Lower lobe of right lung (tissue), 2 donors: ENCODE results near the gene YWHAE. TPM values are rescaled to one million over a fixed set of nuclear protein-coding genes. Genes with fewer than 3 reads are reported as not detected.
A peak's percentile ranks its signal among the peaks of the same experiment; 100 is the strongest.
"Not testable (repeated sequence)": the region's sequence is repeated elsewhere in the genome, so short reads cannot be mapped to it uniquely, and the experiment has no call there.

Experiments
- ATAC-seq, 2 donors: fragments of 200-7000 bp; cut with Tn5 transposase; one replicate each; pipeline ENCODE4 v1.9.1; 2020 to 2022; ENCODE audit warnings: mild to moderate bottlenecking in 2 of 2, moderate library complexity in 2 of 2
- DNase-seq: peaks from one replicate; pipeline ENCODE4 v3.0.0-alpha.2; 2020
- H3K27ac ChIP-seq: fragments of 200-600 bp; one replicate; pipeline ENCODE4 v1.8.0; 2022
- H3K27me3 ChIP-seq: fragments of 200-600 bp; one replicate; pipeline ENCODE4 v1.8.0; 2022; ENCODE audit warnings: low read depth
- H3K36me3 ChIP-seq: fragments of 200-600 bp; one replicate; pipeline ENCODE4 v1.8.0; 2022; ENCODE audit warnings: mild to moderate bottlenecking
- H3K4me1 ChIP-seq: fragments of 200-600 bp; one replicate; pipeline ENCODE4 v1.8.0; 2022
- H3K4me3 ChIP-seq: fragments of 200-600 bp; one replicate; pipeline ENCODE4 v1.8.0; 2022; ENCODE audit warnings: mild to moderate bottlenecking
- H3K9me3 ChIP-seq: fragments of 200-600 bp; one replicate; pipeline ENCODE4 v1.8.0; 2022
- intact Hi-C: fragments of 100-400 bp; cut with DNase I; formaldehyde crosslinking; loops from one replicate; pipeline ENCODE4 v1.11.0; 2022
- total RNA-seq: library from RNA; stranded (reverse); fragmentation: NEBNext Ultra II Directional; extraction: Animal tissue kit (Norgen Biotek cat#: 25700); gene quantifications from one replicate; pipeline ENCODE4 v1.2.1, GENCODE V29; 2021
- TF ChIP-seq, protein P1 (sequence below): fragments of 200-600 bp; IDR thresholded peaks from one replicate; pipeline ENCODE4 v1.8.0; 2022; ENCODE audit warnings: antibody characterized with exemption, mild to moderate bottlenecking
- donor health status: DM: no; HTN: yes; CAD: no; lungs with severe emphysema.

The YWHAE gene
- total RNA-seq, 1 donor from 2014 or later: 383 TPM

DNA sequence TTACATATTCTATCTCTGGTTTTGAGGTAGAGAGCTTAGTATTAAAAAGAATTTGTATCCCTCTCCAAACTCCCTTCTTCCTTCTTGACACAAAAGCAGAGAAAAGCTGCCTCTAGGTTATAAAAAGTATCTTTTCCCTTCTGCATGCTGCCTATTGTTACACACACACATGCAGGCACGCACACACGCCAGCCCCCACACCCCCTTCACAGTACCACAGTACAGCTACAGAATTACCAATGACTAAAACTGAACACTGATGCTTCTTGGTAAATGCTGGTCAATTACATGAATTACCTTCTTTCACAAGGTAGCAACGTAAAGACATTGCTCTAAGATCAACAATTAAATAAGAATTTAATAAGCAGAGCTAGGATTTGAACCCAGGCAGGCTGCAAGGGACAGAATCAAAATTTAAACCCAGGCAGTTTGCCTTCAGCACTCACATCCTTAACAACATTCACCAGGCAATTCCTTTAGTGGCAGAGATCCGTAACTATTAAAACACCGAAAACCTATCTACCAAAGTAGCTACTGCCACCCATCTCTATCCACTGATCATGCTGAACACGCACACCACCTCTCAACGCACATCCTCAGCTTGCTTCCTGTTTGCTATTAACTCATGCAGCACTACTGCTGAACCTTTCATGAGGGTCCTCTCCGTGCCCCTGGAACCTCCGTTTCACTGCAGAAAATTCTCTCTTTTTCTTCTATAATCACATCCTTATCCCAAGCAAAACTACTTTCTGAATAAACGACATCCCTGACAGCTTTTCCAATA lies 37.8 kb downstream of the YWHAE start:
- intact Hi-C loops: no loop called here
- H3K27ac ChIP-seq: no peak overlapping the region
- peaks cover 71% of the 10 kb centered on the region for H3K4me1 ChIP-seq
- TF ChIP-seq, protein P1, sequence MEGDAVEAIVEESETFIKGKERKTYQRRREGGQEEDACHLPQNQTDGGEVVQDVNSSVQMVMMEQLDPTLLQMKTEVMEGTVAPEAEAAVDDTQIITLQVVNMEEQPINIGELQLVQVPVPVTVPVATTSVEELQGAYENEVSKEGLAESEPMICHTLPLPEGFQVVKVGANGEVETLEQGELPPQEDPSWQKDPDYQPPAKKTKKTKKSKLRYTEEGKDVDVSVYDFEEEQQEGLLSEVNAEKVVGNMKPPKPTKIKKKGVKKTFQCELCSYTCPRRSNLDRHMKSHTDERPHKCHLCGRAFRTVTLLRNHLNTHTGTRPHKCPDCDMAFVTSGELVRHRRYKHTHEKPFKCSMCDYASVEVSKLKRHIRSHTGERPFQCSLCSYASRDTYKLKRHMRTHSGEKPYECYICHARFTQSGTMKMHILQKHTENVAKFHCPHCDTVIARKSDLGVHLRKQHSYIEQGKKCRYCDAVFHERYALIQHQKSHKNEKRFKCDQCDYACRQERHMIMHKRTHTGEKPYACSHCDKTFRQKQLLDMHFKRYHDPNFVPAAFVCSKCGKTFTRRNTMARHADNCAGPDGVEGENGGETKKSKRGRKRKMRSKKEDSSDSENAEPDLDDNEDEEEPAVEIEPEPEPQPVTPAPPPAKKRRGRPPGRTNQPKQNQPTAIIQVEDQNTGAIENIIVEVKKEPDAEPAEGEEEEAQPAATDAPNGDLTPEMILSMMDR: no peak
- H3K27me3 ChIP-seq: no peaks in the 10 kb centered on the region
- no peak overlapping the region for H3K4me3 ChIP-seq
- DNase-seq: no peak
- H3K36me3 ChIP-seq: peaks cover 58% of the 10 kb centered on the region
- H3K9me3 ChIP-seq: no peaks in the 10 kb centered on the region
- peak in 1 of 2 donors; percentile 26 for ATAC-seq

GRCh38 chr17:1360975-1361374 lies 39.0 kb downstream of the YWHAE start:
- Histone ChIP-seq H3K36me3 (peaks cover 66% of the 10 kb centered on the region), H3K4me1 (peaks cover 58% of the 10 kb centered on the region), H3K27me3 (no peaks in the 10 kb centered on the region), H3K27ac (no peak overlapping the region), H3K4me3 (no peak overlapping the region), H3K9me3 (no peaks in the 10 kb centered on the region)
- DNase-seq (no peak), ATAC-seq (no peak)
- TF ChIP-seq, protein P1: no peak
- intact Hi-C loops: no loop called here

GRCh38 chr17:1360315-1360714 lies 39.7 kb downstream of the YWHAE start:
- H3K27me3 ChIP-seq, H3K9me3 ChIP-seq, H3K27ac ChIP-seq, DNase-seq, ATAC-seq, H3K4me3 ChIP-seq, intact Hi-C loops: not testable (repeated sequence)
- Histone ChIP-seq H3K4me1 (peaks cover 51% of the 10 kb centered on the region), H3K36me3 (peaks cover 73% of the 10 kb centered on the region)

GRCh38 chr17:1354030-1354429 lies 46.0 kb downstream of the YWHAE start:
- intact Hi-C loops: no loop called here
- Histone ChIP-seq H3K36me3 (peaks cover 91% of the 10 kb centered on the region), H3K27ac (no peak overlapping the region)

DNA sequence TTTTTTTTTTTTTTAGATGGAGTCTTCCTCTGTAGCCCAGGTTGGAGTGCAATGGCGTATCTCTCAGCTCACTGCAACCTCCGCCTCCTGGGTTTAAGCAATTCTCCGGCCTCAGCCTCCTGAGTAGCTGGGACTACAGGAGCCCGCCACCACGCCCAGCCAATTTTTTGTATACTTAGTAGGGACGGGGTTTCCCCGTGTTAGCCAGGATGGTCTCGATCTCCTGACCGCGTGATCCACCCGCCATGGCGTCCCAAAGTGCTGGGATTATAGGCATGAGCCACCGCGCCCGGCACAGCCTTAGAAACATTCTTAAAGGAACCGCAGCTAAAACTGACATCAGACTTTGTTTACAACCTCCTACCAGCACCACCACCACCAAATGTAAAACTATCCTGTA lies 47.5 kb downstream of the YWHAE start:
- H3K9me3 ChIP-seq, ATAC-seq, H3K4me3 ChIP-seq, H3K27ac ChIP-seq, DNase-seq, H3K27me3 ChIP-seq, H3K4me1 ChIP-seq, intact Hi-C loops: not testable (repeated sequence)
- peaks cover 94% of the 10 kb centered on the region for H3K36me3 ChIP-seq

More at GRCh38 chr17:1354030-1354429, 46.0 kb downstream of the YWHAE start:
- ATAC-seq (no peak), DNase-seq (no peak)
- TF ChIP-seq, protein P1: no peak
- Histone ChIP-seq H3K4me3 (no peak overlapping the region), H3K4me1 (no peaks in the 10 kb centered on the region), H3K9me3 (no peaks in the 10 kb centered on the region), H3K27me3 (no peaks in the 10 kb centered on the region)

- H3K9me3 ChIP-seq: no peaks in the 10 kb centered on the region
- ATAC-seq (no peak), DNase-seq (no peak)
- H3K27me3 ChIP-seq: no peaks in the 10 kb centered on the region
- H3K27ac ChIP-seq: no peak overlapping the region
- peaks cover 96% of the 10 kb centered on the region for H3K36me3 ChIP-seq
- H3K4me3 ChIP-seq: no peak overlapping the region
- intact Hi-C loops: no loop called here
- H3K4me1 ChIP-seq: peaks cover 7% of the 10 kb centered on the region
- TF ChIP-seq, protein P1: no peak
Observed at GRCh38 chr17:1351971-1352370, 48.1 kb downstream of the YWHAE start.
